A549 (cell line): ENCODE results near the gene MYH16. TPM values are rescaled to one million over a fixed set of nuclear protein-coding genes. Genes with fewer than 3 reads are reported as not detected.
"Not testable (repeated sequence)": the region's sequence is repeated elsewhere in the genome, so short reads cannot be mapped to it uniquely, and the experiment has no call there.

Source experiments
- ATAC-seq, 2 experiments: fragments of 200-7000 bp in 1 of 2; fragments of >200 bp in 1 of 2; cut with Nextera tagmentation in 1 of 2; cut with Tn5 transposase in 1 of 2; 3 replicates each; pipeline versions ENCODE4 v1.8.0 to v1.9.1; 2018 to 2020; ENCODE audit warnings: mild to moderate bottlenecking in 1 of 2, moderate library complexity in 1 of 2
- CTCF ChIA-PET: fragments of 300-600 bp; sonication (Branson Sonifier 250); formaldehyde crosslinking; extraction: SDS; loops from one replicate; lab custom pipeline; 2021; ENCODE audit warnings: antibody characterized with exemption, inconsistent platforms; lab: Yijun Ruan, JAX
- POLR2A ChIA-PET: fragments of 350-600 bp; formaldehyde crosslinking; extraction: SDS; loops from one replicate; lab custom pipeline; 2021; ENCODE audit warnings: antibody characterized with exemption, inconsistent platforms; lab: Yijun Ruan, JAX
- DNase-seq, 2 experiments: peaks; one replicate each; pipeline versions ENCODE4 v3.0.0 to v3.0.0-alpha.2; 2011 to 2016; ENCODE audit warnings: low read depth in 1 of 2, low spot score in 1 of 2
- FAIRE-seq: peaks from 2 replicates; lab custom pipeline; 2011; peaks lifted over from hg19 to GRCh38; lab: Jason Lieb, UNC
- H3K27ac ChIP-seq, 2 experiments: fragments of >200 bp; sonication (Bioruptor Twin); formaldehyde crosslinking; 3 replicates each; pipeline ENCODE4 v1.5.1; 2016 to 2017
- H3K4me1 ChIP-seq: fragments of >200 bp; sonication (Bioruptor Twin); formaldehyde crosslinking; 3 replicates; pipeline ENCODE4 v1.6.1; 2016
- H3K4me2 ChIP-seq: fragments of >200 bp; sonication (Bioruptor Twin); formaldehyde crosslinking; 3 replicates; pipeline ENCODE4 v1.6.1; 2016
- H3K4me3 ChIP-seq: fragments of >200 bp; sonication (Bioruptor Twin); formaldehyde crosslinking; 3 replicates; pipeline ENCODE4 v1.5.1; 2016
- H3K9me3 ChIP-seq: fragments of >200 bp; sonication (Bioruptor Twin); formaldehyde crosslinking; 3 replicates; pipeline ENCODE4 v1.6.1; 2016
- CBX2 ChIP-seq: fragments of 200-600 bp; sonication (generic); IDR thresholded peaks from 2 replicates; pipeline ENCODE4 v1.6.1; 2016; ENCODE audit warnings: low read depth, mild to moderate bottlenecking, borderline replicate concordance
- ELK1 ChIP-seq: fragments of 150-350 bp; IDR thresholded peaks from 2 replicates; pipeline ENCODE4 v1.6.1; 2014; ENCODE audit warnings: low read depth, mild to moderate bottlenecking, low read length
- FOSB ChIP-seq: fragments of 250-450 bp; sonication (Bioruptor Pico); IDR thresholded peaks from 2 replicates; pipeline ENCODE4 v1.5.0; 2020; ENCODE audit warnings: mild to moderate bottlenecking, moderate library complexity
- FOXS1 ChIP-seq: fragments of 250-450 bp; sonication (Bioruptor Pico); IDR thresholded peaks from 2 replicates; pipeline ENCODE4 v1.5.0; 2020; ENCODE audit warnings: mild to moderate bottlenecking, moderate library complexity
- GATA3 ChIP-seq: IDR thresholded peaks from 2 replicates; pipeline ENCODE4 v1.6.1; 2012; ENCODE audit warnings: borderline replicate concordance
- HDAC2 ChIP-seq: fragments of 200-600 bp; sonication (generic); IDR thresholded peaks from 2 replicates; pipeline ENCODE4 v1.6.1; 2016
- HES2 ChIP-seq: fragments of >200 bp; sonication (Bioruptor Twin); formaldehyde crosslinking; IDR thresholded peaks from 2 replicates; pipeline ENCODE4 v1.6.1; 2016
- HOXA7 ChIP-seq: fragments of 250-450 bp; sonication (Bioruptor Pico); IDR thresholded peaks from 2 replicates; pipeline ENCODE4 v1.5.0; 2020; ENCODE audit warnings: mild to moderate bottlenecking, moderate library complexity
- JUNB ChIP-seq: fragments of >200 bp; sonication (Bioruptor Twin); formaldehyde crosslinking; IDR thresholded peaks from 2 replicates; pipeline ENCODE4 v1.6.1; 2016
- MAFK ChIP-seq: fragments of 450-650 bp; IDR thresholded peaks from 2 replicates; pipeline ENCODE4 v1.6.1; 2014; ENCODE audit not compliant: partially characterized antibody
- NFE2L2 ChIP-seq: fragments of 150-350 bp; conservative IDR thresholded peaks from 2 replicates; pipeline ENCODE4 v1.6.1; 2014; ENCODE audit warnings: low read length
- PBX3 ChIP-seq: IDR thresholded peaks from 2 replicates; pipeline ENCODE4 v1.6.1; 2012
- RCOR1 ChIP-seq: fragments of 150-350 bp; IDR thresholded peaks from 2 replicates; pipeline ENCODE4 v1.6.1; 2014; ENCODE audit warnings: antibody characterized with exemption, low read length, low read depth
- TFCP2L1 ChIP-seq: fragments of 250-450 bp; sonication (Bioruptor Pico); IDR thresholded peaks from 2 replicates; pipeline ENCODE4 v1.5.0; 2021; ENCODE audit warnings: mild to moderate bottlenecking
- ZC3H11A ChIP-seq: fragments of 450-650 bp; IDR thresholded peaks from 2 replicates; pipeline ENCODE4 v1.6.1; 2014; ENCODE audit warnings: antibody characterized with exemption, mild to moderate bottlenecking
- WGBS: methylation state at CpG from one replicate; pipeline ENCODE4 v1.1.6; 2017; ENCODE audit errors: missing lambda C conversion rate; 5-methylcytosine and 5-hydroxymethylcytosine counted together
- polyA plus RNA-seq, 4 experiments: library from polyadenylated mRNA; depleted of rRNA in 3 of 4; stranded (reverse); fragments of >200 nt; fragmentation: RNase III in 1 of 4; extraction: RNeasy Plus Mini Kit Qiagen cat#74134 plus additional on column Dnase treatment in 1 of 4; gene quantifications; 2 replicates in 3 of 4; 3 replicates in 1 of 4; pipeline ENCODE4 v1.2.3, GENCODE V29; 2011 to 2017

The MYH16 gene
- polyA plus RNA-seq, 2 of the 4 experiments (the other 2 are of a cell fraction) = 0.28 to 0.31 TPM

GRCh38 chr7:99352247-99352646 is 79.6 kb downstream of the MYH16 start:
- Histone ChIP-seq H3K9me3 (no peaks in the 10 kb centered on the region), H3K4me1 (no peaks in the 10 kb centered on the region), H3K27ac (no peak overlapping the region), H3K4me2 (no peak overlapping the region), H3K4me3 (no peak overlapping the region)
- 89% methylated on average over 5 of the region's 5 CpGs for WGBS
- CTCF ChIA-PET = interaction anchor here (0.6 to 1.0 kb wide), 2 partner anchors 185 to 312 kb away, joined by 3 read pairs; no protein-coding TSS in a partner anchor
- FAIRE-seq = no peak
- ATAC-seq = no peak
- POLR2A ChIA-PET = no interaction called here
- DNase-seq = no peak
- TF ChIP-seq FOSB = no peak
- TF ChIP-seq RCOR1 = no peak
- TF ChIP-seq TFCP2L1 (CRISPR knock-in tag) = no peak
- TF ChIP-seq ELK1 = no peak
- TF ChIP-seq GATA3 = no peak
- TF ChIP-seq FOXS1 = no peak
- TF ChIP-seq NFE2L2 = no peak
- TF ChIP-seq JUNB = no peak
- TF ChIP-seq HDAC2 = no peak
- TF ChIP-seq, all 56 proteins: peak for 0

- DNase-seq (no peak), FAIRE-seq (no peak), ATAC-seq (no peak)
- H3K27ac ChIP-seq = no peak overlapping the region
- WGBS = 91% methylated on average over 7 of the region's 7 CpGs
- H3K4me1 ChIP-seq = no peaks in the 10 kb centered on the region
- no peaks in the 10 kb centered on the region for H3K9me3 ChIP-seq
- CTCF ChIA-PET = interaction anchor here (1.6 to 2.3 kb wide), 3 partner anchors 12 to 42 kb away, joined by 3 to 4 read pairs (median 4); no protein-coding TSS in a partner anchor
- no peak overlapping the region for H3K4me2 ChIP-seq
- POLR2A ChIA-PET = no interaction called here
- TF ChIP-seq HES2 = no peak
- no peak for TF ChIP-seq PBX3
- TF ChIP-seq HOXA7 = no peak
- TF ChIP-seq MAFK = peak; percentile 70
- H3K4me3 ChIP-seq = no peak overlapping the region
Measured at GRCh38 chr7:99355098-99355497, 82.5 kb downstream of the MYH16 start.

- DNase-seq = no peak
- no peaks in the 10 kb centered on the region for H3K4me1 ChIP-seq
- ATAC-seq = no peak; a peak in 1 of 6 replicates
- H3K4me3 ChIP-seq = no peak overlapping the region
- no peak for TF ChIP-seq ZC3H11A
- no peak for TF ChIP-seq CBX2
- WGBS = 87% methylated on average over 16 of the region's 16 CpGs
- POLR2A ChIA-PET = interaction anchor here (0.6 to 1.0 kb wide), 2 partner anchors 17 to 30 kb away, joined by 3 to 6 read pairs; no protein-coding TSS in a partner anchor
- CTCF ChIA-PET = interaction anchor here (0.6 to 0.8 kb wide), 2 partner anchors 29 to 341 kb away, joined by 3 read pairs; no protein-coding TSS in a partner anchor
- H3K9me3 ChIP-seq = no peaks in the 10 kb centered on the region
- H3K27ac ChIP-seq = no peak overlapping the region
- no peak for FAIRE-seq
- H3K4me2 ChIP-seq = no peak overlapping the region
Measured at GRCh38 chr7:99357701-99358490, 85.3 kb downstream of the MYH16 start.

- H3K27ac ChIP-seq, ATAC-seq, H3K4me1 ChIP-seq, FAIRE-seq, H3K9me3 ChIP-seq, DNase-seq, H3K4me2 ChIP-seq, H3K4me3 ChIP-seq, POLR2A ChIA-PET: not testable (repeated sequence)
- 93% methylated on average over 15 of the region's 15 CpGs for WGBS
- CTCF ChIA-PET = interaction anchor here (0.6 kb wide), 1 partner anchor 341 kb away, joined by 3 read pairs; no protein-coding TSS in a partner anchor
Measured at GRCh38 chr7:99358521-99358920, 85.9 kb downstream of the MYH16 start.
